ENCODE results near the gene NLGN1.

Gene NLGN1

DNA sequence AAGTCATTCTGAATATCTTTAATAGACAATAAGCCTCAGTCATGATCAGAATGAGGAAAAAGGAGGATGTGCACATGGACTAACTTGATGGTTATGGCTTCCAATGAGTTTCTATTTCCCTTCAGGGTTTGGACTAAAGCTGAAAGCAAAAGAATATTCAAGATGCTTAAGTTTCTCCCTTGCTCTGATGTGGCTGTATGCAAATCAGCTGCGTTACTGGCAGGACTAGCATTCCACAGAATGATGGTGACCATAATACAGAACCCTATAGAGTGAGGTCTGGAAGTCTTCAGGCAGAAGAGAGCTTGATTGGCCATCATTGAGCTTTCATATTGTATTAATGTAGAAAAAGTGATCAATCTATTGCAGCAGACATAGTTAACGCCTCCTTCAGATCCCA lies 466.0 kb downstream of the NLGN1 start:
- DNase-seq: no peak

DNA sequence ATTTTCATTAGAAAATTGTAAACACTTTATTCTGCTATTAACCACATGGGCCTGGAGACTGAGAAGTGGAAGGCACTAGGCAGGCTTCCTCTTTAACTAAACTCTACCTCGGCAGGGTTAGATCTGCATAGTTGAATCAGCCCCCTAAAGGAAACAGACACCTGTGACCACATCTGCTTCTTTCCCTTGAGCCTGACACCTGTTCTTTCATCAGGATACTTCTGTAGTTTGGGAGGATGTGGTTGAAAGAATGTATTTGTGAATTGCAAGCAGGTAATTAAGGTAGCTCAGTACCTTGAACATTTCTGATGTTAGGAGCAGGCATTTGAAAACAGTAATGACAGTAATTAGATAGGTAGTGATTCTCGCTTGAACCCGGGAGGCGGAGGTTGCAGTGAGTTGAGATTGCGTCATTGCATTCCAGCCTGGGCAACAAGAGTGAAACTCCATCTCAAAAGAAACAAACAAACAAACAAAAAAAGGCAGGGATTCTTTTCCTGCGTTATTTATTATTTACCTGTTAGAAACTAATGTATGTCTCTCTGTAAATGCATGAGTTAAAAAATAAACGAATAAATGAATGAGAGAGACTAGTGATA lies 468.5 kb downstream of the NLGN1 start:
- DNase-seq: no peak

DNA sequence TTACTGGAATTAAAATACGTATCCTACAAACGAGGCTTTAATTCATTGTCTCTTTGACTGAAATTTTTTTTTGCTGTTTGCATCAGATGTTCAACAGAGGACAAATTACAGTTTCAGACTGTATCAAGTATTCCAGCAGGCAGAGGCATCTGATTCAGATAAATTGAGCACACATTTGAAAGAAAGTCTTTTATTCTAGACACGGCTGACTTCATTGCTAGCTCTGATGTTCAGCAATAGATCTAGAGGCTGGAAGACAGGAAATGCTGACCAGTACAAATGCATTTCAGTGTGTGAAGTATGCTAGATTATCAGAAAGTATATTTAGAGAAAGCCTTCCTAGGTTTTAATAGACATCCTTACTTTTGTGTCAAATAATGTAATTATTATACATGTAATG lies 472.2 kb downstream of the NLGN1 start:
- DNase-seq: no peak

DNA sequence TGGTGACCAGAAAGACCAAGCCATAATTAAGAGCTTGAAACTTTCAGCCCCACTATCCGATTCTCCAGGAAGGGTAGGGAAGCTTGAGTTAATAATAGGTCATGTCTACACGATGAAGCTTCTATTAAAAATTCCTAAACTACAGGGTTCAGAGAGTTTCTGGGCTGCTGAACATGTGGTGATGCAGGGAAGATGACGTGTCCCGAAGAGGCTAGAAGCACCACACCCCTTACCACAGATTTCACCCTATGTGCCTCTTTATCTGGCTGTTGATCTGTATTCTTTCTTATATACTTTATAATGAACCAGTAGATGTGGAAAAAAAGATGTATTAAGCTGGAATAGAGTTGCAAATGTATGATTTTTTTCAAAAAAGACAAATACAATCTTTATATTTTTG lies 473.4 kb downstream of the NLGN1 start:
- no peak for DNase-seq

DNA sequence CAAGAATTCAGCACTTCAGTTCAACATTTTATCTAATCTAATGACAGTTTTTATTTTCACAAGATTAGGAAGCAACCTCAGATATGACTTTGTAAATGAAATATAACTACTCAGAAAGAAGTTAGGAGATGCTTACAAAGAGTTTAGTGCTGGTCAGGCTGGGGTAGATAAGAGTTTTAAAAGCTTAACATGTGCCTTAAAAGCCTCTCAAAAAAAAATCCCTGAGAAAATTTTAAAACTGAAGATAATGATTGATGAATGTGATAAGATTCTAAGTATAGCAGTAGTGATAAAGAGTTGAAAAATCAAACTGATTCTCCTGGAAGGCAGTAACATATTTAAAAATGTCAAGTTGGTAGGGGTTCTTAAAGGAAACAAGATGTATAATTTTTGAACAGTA lies 478.2 kb downstream of the NLGN1 start:
- DNase-seq: no peak

DNA sequence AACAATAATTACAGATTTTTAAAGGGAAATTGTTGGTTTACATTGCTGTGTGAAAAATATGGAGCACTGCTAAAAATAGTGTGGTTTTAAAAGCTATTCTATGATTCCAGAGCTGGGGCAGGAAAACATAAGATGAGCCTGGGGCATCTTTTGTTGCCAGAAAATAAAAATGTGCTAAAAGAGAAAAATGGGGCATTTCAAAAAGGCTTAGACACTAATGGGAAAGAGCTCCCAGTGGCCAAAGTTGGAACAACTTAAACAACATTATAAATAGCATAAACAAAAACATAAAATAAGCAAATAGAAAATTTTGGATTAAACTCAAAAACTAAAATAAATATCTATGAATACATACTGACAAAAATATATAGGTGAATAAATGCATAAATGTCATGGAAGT lies 478.9 kb downstream of the NLGN1 start:
- DNase-seq: no peak

DNA sequence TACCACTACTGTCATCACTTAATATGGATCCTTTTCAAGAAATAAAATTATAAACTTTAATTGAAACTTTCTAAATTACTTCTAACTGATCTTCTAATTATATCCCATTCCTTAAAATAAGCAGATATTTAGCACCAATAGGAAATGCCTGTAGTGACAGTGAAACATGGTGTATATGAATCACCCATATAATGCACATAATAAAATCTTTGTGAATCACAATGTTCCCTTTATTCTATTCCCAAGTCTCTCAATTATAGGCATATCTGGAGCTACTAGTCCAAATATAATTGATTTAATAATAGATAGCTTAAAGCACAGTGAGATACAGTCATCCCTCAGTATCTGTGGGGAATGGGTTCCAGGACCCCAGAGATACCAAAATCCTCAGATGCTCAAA lies 490.3 kb downstream of the NLGN1 start:
- no peak for DNase-seq

DNA sequence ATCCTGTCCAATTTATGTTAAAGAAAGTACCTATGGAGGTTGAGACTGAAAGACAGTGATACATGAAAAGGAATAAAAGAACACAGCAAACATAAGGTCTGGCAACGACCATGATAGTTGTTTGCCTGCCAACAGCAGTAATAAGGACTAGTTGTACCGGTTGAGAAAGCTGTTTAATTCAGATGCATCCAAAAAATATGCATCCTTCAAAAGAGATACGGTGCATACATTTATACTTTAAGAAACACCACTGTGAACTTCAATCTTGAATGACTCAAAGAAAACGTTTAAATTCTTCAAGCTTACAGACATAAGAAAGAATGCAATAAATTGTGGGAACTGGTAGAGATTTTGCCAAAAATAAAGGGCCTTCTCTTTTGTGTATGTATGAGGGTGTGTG lies 492.1 kb downstream of the NLGN1 start:
- DNase-seq: no peak

DNA sequence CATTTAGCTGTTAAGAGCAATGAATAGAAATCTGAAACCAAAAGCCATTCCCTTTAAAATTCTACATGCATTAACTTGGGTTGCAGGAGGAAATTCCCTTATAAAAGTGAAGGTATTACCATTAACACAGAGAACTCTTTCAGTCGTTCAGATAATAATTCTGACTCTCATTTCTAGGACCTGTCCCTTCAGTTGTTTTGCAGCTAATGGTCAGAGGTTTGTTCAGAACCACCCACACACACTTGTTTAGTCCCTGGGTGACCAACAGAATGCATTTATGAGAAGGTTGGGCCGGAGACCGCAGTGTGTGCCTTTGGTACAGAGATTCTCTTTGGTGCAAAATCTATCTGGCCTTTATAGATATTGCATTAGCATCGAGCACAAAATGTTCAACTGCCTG lies 492.5 kb downstream of the NLGN1 start:
- no peak for DNase-seq

DNA sequence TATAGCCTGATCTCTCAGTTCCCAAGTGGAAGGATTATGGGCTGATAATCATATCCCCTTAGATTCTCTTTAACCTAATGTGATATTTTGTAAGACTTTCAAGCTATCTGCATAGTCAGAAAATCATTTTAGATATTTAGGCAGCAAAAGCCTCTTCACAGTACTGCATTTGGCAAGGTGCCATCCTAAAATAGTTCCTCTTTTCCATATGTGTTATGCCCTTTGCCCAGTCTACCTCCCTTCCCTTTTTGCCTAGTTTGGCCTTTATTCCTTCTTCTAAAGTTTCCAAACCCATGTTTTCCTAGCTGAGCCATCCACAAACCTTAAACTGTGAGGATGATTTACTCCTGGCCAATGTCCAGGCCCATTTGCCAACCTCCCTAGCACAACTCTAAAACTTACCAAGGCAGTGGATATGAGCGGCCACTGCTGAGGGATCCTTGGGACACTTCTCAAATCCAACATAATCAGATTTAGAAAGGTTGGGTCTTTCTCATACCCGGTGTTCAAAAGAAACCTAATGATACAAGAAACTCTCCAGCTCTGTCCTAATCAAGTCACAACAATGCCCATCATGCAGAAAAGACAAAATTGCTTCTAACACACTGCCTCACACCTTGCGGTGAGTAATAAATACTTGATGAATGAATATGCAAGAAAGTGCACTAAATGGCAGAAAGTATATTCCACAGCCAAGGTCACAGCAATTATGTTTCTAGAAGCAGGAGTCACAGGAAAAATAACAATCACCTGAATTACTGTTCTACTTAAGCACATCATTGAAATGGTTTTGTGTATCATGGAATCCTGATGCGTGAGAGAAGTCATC lies 493.9 kb downstream of the NLGN1 start:
- DNase-seq: no peak

DNA sequence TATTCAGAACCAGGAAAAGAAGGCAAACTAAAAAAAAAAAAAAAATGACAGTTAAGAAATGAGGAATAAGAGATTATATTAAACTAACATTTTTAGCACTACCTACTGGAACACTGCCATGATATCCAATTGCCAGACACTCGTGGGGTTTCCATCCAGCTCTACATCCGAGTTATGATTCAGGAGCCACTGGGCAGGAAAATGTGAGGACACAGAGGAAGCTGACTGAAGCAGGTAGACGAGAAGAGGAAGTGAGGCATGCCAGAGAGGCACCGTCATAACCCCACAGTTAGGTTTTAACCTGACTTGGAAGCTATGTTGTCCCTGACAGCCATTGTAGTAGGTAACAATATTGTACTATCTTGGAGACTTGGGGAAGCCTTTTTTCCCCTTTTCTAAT lies 495.0 kb downstream of the NLGN1 start:
- DNase-seq: no peak

DNA sequence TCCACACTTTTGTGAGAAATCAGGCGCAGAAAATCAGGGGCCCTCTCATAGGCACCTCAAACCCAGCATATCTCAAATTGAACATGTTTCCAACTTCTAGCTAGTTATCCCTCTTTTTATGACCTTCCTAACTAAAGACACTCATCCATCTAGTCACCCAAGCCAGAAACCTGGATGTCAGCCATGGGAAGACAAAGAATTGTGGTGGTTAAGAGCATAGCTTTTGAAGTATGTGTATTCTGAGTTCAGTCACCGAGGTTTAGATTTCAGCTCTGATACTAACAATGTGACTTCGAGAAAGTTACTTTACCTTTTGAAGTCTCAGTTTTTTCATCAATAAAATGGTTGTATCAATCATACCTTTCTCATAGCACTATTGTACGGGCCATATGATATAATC lies 495.5 kb downstream of the NLGN1 start:
- no peak for DNase-seq

DNA sequence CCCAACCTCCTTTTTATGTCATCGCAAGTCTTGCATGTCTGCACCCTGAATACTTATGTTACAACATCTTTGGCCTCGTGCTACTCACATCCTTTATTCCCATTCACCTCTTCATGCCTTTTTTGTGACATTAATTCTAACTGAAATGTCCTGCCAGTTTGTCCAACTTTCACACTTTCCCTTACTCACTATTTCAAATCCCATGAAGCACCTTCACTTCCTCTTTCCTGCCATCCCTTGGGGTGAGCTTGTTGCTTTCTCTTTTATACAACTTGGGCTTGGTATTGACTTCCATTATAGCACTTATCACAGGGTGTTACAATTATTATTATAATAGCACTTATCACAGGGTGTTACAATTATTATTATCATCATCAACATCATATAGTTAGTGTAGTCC lies 496.3 kb downstream of the NLGN1 start:
- DNase-seq: no peak

DNA sequence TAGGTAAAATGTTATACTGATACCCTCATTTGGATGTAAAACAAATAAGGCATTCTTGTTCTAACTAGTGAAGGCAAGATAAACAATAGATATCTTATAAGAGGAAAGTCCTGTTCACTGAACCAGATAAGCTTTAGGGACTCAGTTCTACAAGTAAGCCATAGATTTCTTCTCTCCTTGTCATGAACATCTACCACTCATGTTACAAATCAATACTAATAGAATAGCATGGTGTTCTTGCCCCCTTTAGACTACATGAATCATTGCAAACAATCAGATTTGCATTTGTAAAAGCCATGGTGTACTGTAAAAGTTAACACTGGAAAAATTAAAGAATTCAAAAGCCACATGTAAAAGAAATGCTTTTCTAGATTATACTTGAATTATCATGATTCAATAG lies 500.1 kb downstream of the NLGN1 start:
- no peak for DNase-seq

DNA sequence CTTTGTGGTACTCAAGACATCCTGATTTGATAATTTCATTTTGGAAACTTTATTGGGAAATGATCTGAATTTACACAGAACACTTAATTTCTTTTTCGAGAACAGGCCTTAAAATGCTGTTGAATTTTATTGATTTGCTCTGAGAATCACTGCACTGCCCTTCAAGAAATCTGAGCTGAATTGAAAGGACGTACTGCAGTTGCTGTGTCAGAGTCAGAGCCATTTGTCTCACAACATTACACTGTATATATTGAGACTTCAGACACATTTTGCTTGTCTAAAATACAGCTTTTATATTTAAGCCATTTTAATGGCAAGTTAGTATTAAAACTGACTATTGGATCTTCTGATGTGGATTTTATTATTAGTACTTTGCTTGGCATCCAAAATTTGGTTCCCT lies 504.1 kb downstream of the NLGN1 start:
- DNase-seq: no peak

DNA sequence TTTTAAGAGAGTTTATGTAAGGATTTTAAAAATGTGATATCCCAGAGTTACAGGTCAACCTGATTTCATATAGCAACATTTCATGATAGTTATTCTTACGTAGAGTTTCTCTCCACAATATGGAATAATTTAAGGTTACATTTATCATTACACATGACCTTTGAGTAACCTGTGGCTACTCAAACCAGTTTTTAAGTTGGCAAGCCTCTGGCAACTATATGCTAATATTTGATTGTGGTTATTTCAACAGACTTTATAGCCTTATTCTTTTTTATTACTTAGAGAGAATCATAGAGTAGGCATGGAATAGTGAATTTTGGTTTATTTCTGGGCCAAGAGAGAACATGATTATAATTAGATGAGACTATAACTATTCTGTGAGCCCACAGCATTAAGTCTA lies 504.9 kb downstream of the NLGN1 start:
- no peak for DNase-seq

DNA sequence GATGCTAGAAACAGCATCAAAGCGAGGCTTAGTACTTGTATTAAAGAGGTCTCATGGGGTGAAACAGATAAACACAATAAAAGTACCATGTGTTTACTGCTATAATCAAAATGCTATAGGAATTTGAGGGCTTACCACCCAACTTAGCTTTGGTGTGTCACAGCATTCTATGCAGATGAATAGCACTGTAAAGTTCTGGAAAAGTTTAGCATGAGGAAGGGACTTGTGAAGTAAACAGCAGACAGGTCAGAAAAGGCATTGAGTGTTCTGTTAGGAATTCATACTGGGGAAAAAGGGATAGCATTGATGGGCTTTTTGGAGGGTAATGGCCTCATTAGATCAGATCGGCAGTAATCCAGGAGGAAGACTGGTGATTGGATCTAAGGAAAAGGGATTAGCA lies 505.3 kb downstream of the NLGN1 start:
- no peak for DNase-seq

DNA sequence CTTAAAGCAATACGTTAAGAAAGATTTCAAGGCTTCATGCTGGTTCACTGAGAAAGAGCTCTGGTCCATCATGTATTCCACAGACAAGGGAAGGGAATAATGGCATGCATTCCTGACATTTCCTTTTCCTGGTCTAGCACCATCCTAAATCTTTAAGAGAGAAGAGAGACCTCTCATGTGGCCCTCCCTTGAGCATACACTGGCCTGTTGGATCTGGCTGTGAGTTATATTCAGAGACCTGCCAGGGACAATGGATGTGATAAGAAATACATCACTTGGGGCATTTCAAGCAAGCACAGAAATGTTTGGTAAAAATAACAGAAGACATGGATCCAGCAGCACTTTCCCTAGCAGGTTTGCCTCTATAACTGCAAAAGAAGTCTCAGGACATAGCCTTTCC lies 507.8 kb downstream of the NLGN1 start:
- DNase-seq: no peak

DNA sequence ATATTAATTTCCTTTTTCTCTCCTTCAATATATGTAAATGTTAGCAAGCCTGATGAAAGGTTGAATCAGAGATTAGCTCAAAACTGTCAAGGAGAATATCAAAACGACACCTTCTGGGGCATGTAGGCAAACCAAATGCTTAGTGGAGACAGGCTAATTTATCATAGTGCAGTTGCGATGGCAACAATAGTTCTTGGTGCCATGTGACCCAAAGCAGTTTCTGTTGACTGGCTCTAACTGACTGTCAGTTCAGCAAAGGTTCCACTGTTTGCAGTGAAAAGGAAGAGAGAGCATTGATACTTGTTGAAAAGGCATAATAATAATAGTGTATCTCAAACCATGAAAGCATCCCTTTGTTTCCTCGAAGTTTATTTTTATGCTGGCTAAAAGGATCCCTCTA lies 513.9 kb downstream of the NLGN1 start:
- no peak for DNase-seq

DNA sequence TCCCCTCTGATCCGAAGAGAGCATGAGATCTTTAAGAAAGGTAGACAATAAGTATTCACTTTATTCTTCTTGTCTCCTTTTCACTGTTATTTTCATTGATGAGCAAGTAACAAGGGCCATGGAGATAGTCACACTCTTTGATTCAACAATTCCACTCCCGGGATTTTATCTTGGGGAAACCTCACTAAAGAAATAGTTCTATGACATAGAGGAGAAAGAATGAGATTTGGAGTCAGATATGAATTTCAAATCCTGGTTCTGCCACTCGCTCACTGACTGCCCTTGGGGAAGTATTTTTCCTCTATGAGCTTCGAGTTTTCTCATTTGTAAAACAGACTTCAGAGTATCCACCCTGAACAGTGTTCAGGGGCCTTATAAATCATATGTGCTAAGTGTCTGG lies 514.6 kb downstream of the NLGN1 start:
- no peak for DNase-seq

DNA sequence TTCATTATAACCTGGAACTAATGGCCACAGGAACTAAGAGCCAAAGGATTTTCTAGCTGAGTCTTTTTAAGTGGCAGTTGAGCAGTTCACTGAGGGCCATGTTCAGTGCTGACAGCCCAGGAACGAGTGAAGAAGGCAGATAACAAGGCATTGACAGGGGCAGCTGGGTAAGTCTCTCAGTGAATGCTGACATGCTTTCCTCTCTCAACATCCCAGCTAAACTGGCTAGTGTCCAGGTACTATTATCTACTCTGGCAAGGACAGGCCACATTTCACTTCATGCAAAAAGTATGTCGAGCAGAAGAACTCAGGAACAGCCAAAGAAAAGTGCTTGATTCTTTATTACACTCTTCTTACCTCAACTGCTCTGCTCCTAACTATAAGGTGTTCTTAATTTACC lies 515.9 kb downstream of the NLGN1 start:
- DNase-seq: no peak

DNA sequence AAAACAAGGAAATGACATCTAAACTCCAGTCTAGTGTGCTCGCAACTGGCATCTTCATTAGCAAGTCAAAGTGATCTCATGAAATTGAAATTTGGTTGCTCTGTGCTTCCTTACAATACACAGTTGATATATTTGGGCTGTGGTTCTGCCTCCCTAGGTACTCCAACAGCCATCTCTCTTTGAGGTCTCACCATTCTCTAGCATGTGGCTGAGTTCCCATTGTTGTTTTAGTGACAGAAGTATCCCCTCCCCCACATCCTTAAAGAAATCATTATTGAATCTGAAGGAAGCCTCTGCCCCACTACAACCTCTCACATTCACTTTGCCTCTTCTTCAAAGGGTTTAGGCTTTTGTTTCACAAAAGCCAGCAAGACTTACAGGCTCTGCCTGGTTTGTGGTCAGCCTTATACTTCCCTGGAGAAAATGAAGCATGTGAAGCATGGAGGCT lies 516.5 kb downstream of the NLGN1 start:
- no peak for DNase-seq

DNA sequence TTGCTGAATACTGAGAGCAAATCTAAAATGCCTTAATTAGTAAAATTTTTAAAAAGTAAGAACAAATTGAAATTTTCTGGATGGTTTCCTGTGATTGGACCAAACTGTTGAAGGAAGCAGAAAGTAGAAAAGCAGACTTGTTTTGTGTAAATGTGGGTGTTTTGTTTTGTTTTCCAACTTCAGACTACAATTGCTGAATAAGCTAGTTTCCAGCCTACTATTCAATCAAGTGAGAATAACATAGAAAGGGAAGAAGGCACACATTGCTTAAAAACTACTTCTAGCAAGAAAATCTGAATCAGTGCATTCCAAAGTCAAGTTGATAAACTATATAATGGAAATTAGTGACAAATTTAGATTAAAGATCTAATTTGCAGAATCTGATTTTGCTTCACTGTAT lies 519.3 kb downstream of the NLGN1 start:
- DNase-seq: no peak

DNA sequence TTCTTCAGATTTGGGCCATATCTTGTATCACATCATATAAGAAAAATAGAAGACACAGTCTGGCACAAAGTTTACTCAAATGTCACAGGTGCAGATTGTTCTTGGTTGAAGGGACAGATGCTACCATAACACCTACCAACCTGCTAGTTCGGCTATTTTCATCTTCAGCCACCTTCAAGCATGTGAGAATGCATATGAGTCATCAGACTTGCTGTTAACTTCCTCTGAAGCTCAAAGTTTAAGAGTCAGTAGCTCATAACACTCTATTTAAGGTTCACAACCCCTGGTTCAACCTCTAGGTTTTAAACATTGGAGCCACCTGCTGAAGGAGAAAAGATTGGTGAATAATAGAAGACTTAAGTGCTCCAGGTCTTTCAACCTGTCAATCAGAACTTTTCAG lies 522.8 kb downstream of the NLGN1 start:
- no peak for DNase-seq

DNA sequence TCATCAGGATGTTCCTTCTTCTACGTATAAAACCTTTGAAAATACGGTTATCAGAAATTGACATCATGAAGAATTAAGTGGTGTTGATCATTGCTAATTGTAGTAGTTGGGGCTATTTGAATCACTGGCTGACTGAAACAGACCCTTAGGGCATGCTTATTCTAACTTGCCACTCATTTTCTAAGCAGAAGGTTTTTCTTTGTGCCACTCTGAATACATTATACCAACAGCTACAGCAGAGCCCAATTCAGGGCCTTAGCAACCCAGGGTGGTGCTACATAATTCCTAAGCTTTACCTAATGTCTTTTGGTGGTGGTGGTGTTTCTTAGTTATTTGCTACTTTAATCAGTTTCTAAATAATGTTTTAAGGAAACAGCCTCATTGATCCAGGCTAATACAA lies 524.2 kb downstream of the NLGN1 start:
- no peak for DNase-seq
